WERI-Rb-1 (cell line): ENCODE measurements around the gene AP3S2.
"Not testable (repeated sequence)": the region's sequence is repeated elsewhere in the genome, so short reads cannot be mapped to it uniquely, and the experiment has no call there.

Experiments used
- DNase-seq: peaks from one replicate; pipeline ENCODE4 v3.0.0-alpha.2; 2020
- H3K27ac ChIP-seq: fragments of 250-450 bp; sonication (Bioruptor Pico); 2 replicates; pipeline ENCODE4 v1.5.1; 2020; ENCODE audit warnings: mild to moderate bottlenecking, moderate library complexity
- H3K27me3 ChIP-seq: fragments of 250-450 bp; sonication (Bioruptor Pico); 2 replicates; pipeline ENCODE4 v1.5.1; 2021; ENCODE audit warnings: mild to moderate bottlenecking, low read depth, moderate library complexity; ENCODE audit not compliant: insufficient read depth, severe bottlenecking
- H3K36me3 ChIP-seq: fragments of 250-450 bp; sonication (Bioruptor Pico); 2 replicates; pipeline ENCODE4 v1.5.1; 2020; ENCODE audit warnings: mild to moderate bottlenecking, moderate library complexity
- H3K4me3 ChIP-seq: 2 replicates; pipeline ENCODE4 v1.5.1; 2011; ENCODE audit warnings: low read depth, mild to moderate bottlenecking, control low read depth, low read length
- H3K9me3 ChIP-seq: fragments of 250-450 bp; sonication (Bioruptor Pico); 2 replicates; pipeline ENCODE4 v1.5.1; 2021; ENCODE audit warnings: mild to moderate bottlenecking, moderate library complexity; ENCODE audit not compliant: severe bottlenecking
- TF ChIP-seq, protein P1 (sequence below): IDR thresholded peaks from 2 replicates; pipeline ENCODE4 v1.5.1; 2011; ENCODE audit warnings: low read depth, mild to moderate bottlenecking, control low read depth, inconsistent platforms, low read length

Gene AP3S2

DNA sequence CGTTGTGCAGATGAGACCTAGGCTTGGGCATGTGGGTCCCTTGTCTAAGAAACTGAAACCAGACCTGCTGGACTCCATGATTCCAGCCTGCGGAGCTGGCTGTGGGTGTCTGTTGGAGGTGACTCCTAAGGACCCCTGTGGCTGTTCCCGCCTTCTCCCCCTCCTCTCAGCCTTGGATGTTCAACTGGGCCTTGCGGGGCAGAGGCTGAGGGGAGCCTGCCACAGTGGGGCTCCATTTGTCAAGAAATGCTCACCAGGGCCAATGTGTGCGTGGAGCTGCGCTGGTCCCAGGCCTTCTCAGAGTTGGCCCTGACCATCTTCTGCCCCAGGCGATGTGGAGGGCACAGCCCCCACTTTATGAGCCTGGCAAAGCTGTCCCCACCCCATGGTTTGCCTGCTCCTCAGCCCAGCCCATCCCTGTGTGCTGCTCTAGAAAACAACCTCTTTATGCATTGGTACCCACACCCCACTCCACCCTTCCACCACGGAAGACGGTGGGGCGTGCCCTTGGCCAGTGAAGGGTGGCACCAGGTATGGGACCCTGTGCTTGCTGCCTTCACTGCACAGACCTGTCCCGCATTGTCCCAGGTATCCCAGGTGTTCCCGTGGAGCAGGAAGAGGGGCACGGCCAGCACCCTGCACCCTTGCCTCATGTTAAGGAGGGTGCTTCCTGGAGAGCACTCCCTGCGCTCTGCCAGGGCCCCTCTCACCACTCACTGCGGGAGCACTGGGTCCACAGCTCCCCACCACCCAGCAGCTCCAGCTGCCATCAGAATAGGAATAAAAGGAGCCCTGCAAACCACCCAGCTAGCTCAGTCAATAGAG is 109.7 kb downstream of the AP3S2 start:
- Histone ChIP-seq H3K4me3 (no peak overlapping the region), H3K36me3 (no peaks in the 10 kb centered on the region), H3K27me3 (no peaks in the 10 kb centered on the region), H3K9me3 (peaks cover 6% of the 10 kb centered on the region), H3K27ac (peak overlapping the region; percentile 91)
- DNase-seq: peak; percentile 66
- TF ChIP-seq, protein P1, sequence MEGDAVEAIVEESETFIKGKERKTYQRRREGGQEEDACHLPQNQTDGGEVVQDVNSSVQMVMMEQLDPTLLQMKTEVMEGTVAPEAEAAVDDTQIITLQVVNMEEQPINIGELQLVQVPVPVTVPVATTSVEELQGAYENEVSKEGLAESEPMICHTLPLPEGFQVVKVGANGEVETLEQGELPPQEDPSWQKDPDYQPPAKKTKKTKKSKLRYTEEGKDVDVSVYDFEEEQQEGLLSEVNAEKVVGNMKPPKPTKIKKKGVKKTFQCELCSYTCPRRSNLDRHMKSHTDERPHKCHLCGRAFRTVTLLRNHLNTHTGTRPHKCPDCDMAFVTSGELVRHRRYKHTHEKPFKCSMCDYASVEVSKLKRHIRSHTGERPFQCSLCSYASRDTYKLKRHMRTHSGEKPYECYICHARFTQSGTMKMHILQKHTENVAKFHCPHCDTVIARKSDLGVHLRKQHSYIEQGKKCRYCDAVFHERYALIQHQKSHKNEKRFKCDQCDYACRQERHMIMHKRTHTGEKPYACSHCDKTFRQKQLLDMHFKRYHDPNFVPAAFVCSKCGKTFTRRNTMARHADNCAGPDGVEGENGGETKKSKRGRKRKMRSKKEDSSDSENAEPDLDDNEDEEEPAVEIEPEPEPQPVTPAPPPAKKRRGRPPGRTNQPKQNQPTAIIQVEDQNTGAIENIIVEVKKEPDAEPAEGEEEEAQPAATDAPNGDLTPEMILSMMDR: 0 out of 2 replicates have a peak, but pooled peaks have one; percentile 4

DNA sequence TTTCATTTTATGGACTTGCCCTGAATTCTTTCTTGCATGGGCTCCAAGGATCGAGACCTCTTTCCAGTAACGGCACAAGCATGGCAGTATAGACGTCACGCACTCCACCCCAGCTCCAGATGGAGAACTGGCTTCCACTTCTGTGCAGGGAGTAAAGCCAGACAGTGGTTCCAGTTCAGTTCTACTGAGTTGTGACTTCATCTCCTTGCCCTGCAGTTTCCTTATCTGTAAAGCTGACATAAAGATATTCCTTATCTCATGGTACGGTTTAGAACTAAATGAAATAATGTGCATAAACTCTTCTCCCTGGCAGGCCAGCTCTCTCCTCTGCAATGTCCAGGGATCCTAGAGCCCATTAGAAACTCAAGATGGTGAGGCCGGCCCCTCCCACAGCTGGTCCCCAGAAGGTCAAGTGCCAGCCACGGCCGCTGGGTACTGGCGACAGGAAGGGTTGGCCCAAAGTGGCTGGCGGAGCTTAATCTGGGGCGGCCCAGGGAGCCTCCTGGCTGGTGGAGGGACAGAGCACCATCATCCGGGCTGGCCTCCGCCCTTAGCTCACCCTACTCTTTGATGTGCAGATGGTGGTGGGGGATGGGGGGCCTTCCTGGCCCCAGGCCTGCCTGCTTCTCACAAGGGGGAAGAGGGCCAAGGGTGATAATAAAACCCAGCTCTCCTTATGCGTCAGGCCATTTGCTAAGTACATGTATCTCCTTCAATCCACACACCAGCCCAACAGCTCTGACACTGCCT is 110.5 kb downstream of the AP3S2 start:
- Histone ChIP-seq H3K36me3 (no peaks in the 10 kb centered on the region), H3K27me3 (no peaks in the 10 kb centered on the region), H3K9me3 (peaks cover 6% of the 10 kb centered on the region), H3K4me3 (no peak overlapping the region), H3K27ac (peak overlapping the region; percentile 91)
- DNase-seq: peak; percentile 97
- TF ChIP-seq, protein P1: no peak

DNA sequence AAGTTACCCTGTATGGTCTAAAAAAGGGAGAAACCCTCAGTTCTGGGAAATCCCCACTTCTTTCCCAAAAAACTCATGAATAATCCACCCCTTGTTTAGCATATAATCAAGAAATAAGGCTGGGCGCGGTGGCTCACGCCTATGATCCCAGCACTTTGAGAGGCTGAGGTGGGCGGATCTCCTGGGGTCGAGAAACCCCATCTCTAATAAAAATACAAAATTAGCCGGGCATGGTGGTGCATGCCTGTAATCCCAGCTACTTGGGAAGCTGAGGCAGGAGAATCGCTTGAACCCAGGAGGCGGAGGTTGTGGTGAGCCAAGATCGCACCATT is 111.2 kb downstream of the AP3S2 start:
- not testable (repeated sequence) for H3K9me3 ChIP-seq, H3K4me3 ChIP-seq, H3K27me3 ChIP-seq, H3K36me3 ChIP-seq, DNase-seq
- H3K27ac ChIP-seq: peak overlapping the region; percentile 91

DNA sequence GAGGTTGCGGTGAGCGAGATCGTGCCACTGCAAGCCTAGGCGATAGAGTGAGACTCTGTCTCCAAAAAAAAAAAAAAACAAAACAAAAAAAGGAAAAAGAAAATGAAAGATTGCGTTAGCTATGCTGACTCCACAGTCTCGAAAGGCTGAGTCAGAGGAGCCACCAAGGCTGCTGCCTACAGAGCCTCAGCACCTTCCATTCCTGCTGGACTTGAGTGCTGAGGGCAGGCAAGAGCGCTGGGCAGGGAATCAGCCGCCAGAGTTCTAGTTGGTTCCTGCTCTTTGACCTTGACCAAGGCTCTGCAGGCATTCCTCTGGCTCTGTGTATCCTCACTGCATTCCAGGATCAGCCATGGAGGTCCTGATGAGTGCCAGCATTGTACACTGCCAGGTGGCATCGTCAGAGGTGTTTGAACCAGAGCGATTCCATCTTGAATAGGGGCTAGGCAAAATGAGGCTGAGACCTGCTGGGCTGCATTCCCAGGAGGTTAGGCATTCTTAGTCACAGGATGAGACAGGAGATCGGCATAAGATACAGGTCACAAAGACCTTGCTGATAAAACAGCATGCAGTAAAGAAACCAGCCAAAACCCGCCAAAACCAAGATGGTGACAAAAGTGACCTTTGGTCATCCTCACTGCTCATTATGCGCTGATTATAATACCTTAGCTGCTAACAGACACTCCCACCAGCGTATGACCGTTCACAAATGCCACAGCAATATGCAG is 111.7 kb downstream of the AP3S2 start:
- no peak overlapping the region for H3K4me3 ChIP-seq
- H3K36me3 ChIP-seq: no peaks in the 10 kb centered on the region
- no peaks in the 10 kb centered on the region for H3K27me3 ChIP-seq
- no peak overlapping the region for H3K27ac ChIP-seq
- no peaks in the 10 kb centered on the region for H3K9me3 ChIP-seq
- DNase-seq: no peak
- TF ChIP-seq, protein P1: no peak

GRCh38 chr15:89781055-89781454 is 112.7 kb downstream of the AP3S2 start:
- Histone ChIP-seq H3K27me3 (no peaks in the 10 kb centered on the region), H3K4me3 (no peak overlapping the region), H3K36me3 (no peaks in the 10 kb centered on the region), H3K27ac (no peak overlapping the region), H3K9me3 (no peaks in the 10 kb centered on the region)
- TF ChIP-seq, protein P1: no peak
- no peak for DNase-seq

GRCh38 chr15:89780601-89781000 is 113.2 kb downstream of the AP3S2 start:
- H3K27ac ChIP-seq: no peak overlapping the region
- H3K4me3 ChIP-seq: no peak overlapping the region
- no peak for DNase-seq
- TF ChIP-seq, protein P1: no peak
- H3K27me3 ChIP-seq: no peaks in the 10 kb centered on the region
- no peaks in the 10 kb centered on the region for H3K9me3 ChIP-seq
- H3K36me3 ChIP-seq: no peaks in the 10 kb centered on the region
